Psoas muscle (tissue), 8 donors: Measurements from ENCODE around the gene SEPTIN8. TPM values are rescaled to one million over a fixed set of nuclear protein-coding genes. Genes with fewer than 3 reads are reported as not detected.

Experiments
- ATAC-seq, 4 donors: fragments of 200-7000 bp; cut with Tn5 transposase; one replicate each; pipeline ENCODE4 v1.9.1; 2020; ENCODE audit warnings: moderate library complexity in 3 of 4, mild to moderate bottlenecking in 2 of 4
- DNase-seq, 2 donors: peaks; one replicate each; pipeline ENCODE4 v3.0.0-alpha.2; 2020
- H3K27ac ChIP-seq: fragments of 200-600 bp; one replicate; pipeline ENCODE4 v1.8.0; 2022
- H3K27me3 ChIP-seq, 3 donors: fragments of 200-600 bp in 1 of 3; one replicate each; pipeline versions ENCODE4 v1.6.1 to v1.8.0; 2013 to 2022; ENCODE audit warnings: low read length in 2 of 3, mild to moderate bottlenecking in 2 of 3, moderate library complexity in 1 of 3; ENCODE audit not compliant: insufficient read depth in 3 of 3
- H3K36me3 ChIP-seq, 2 donors: fragments of 200-600 bp in 1 of 2; one replicate each; pipeline versions ENCODE4 v1.6.1 to v1.8.0; 2013 to 2022; ENCODE audit warnings: low read depth in 1 of 2, mild to moderate bottlenecking in 1 of 2, moderate library complexity in 1 of 2; ENCODE audit not compliant: insufficient read depth in 1 of 2
- H3K4me1 ChIP-seq: fragments of 200-600 bp; one replicate; pipeline ENCODE4 v1.8.0; 2022
- H3K4me3 ChIP-seq: fragments of 200-600 bp; one replicate; pipeline ENCODE4 v1.8.0; 2022; ENCODE audit warnings: mild to moderate bottlenecking
- H3K9me3 ChIP-seq: fragments of 200-600 bp; one replicate; pipeline ENCODE4 v1.8.0; 2022
- CTCF ChIP-seq: fragments of 200-600 bp; IDR thresholded peaks from one replicate; pipeline ENCODE4 v1.8.0; 2022; ENCODE audit warnings: antibody characterized with exemption
- WGBS, 3 donors: extraction: QIAGEN DNeasy Blood & Tissue Kit; methylation state at CpG; one replicate each; pipeline versions ENCODE4 v1.1.6 to v1.1.7; 2013; 5-methylcytosine and 5-hydroxymethylcytosine counted together
- intact Hi-C, 2 donors: fragments of 100-400 bp; cut with DNase I; formaldehyde crosslinking; loops; one replicate each; pipeline versions ENCODE4 v1.11.0 to v1.14.2; 2022
- polyA plus RNA-seq, 3 donors: library from polyadenylated mRNA; stranded (reverse); fragments of 200-250 nt; gene quantifications; one replicate each; pipeline ENCODE4 v1.2.3, GENCODE V29; 2013
- total RNA-seq, 4 donors: library from RNA; stranded (reverse); fragmentation: NEBNext Ultra II Directional in 2 of 4; extraction: Animal tissue kit (Norgen Biotek cat#: 25700) in 2 of 4; gene quantifications; one replicate each; pipeline versions ENCODE4 v1.2.1 to v1.2.4, GENCODE V29; 2021 to 2023
- donor health status: healthy with polysubstance abuse.
- donor health status: DM: no; HTN: no; CAD: no; lungs with moderate emphysema.
- donor health status: Bipolar disorder and iron deficiency.
- donor health status: healthy.
- donor health status: DM: yes; HTN: yes; CAD: no.
- donor health status: DM: no; HTN: no; CAD: no.
- donor health status: DM: no; HTN: no; CAD: no.
- donor health status: DM: yes; HTN: yes; CAD: no.

Gene SEPTIN8
- total and polyA plus RNA-seq, 7 donors: 3.8 to 13.1 (median 9.2) TPM

GRCh38 chr5:132704875-132705274 is 72.2 kb downstream of the SEPTIN8 start:
- H3K27me3 ChIP-seq: no peaks in the 10 kb centered on the region
- WGBS, 3 donors: 96 to 98% (median 98%) methylated on average over 1 of the region's 1 CpG
- intact Hi-C loops: no loop called here
- TF ChIP-seq CTCF: no peak
- H3K4me3 ChIP-seq: no peak overlapping the region
- DNase-seq (no peak), ATAC-seq (no peak)
- no peaks in the 10 kb centered on the region for H3K4me1 ChIP-seq
- H3K36me3 ChIP-seq: peaks cover 0 to 40% of the 10 kb centered on the region in 2 donors
- no peak overlapping the region for H3K27ac ChIP-seq
- no peaks in the 10 kb centered on the region for H3K9me3 ChIP-seq

Other genes starting within 250 kb of the SEPTIN8 start
- not detected for gene IL5, start 233.7 kb downstream of the SEPTIN8 start, total RNA-seq
- not detected for gene IL5, start 233.7 kb downstream of the SEPTIN8 start, polyA plus RNA-seq
- gene RAD50, start 220.3 kb downstream of the SEPTIN8 start, total RNA-seq: 10 to 100 TPM; 28.5 to 35.9 (median 30.1) TPM
- 10 to 100 TPM in 1 of 3 donors, 1 to 10 TPM in 2; 6.8 to 22.1 (median 9.9) TPM for gene RAD50, start 220.3 kb downstream of the SEPTIN8 start, polyA plus RNA-seq
- not detected for gene IL13, start 119.1 kb downstream of the SEPTIN8 start, total RNA-seq
- gene IL13, start 119.1 kb downstream of the SEPTIN8 start, polyA plus RNA-seq: not detected
- not detected for gene IL4, start 103.2 kb downstream of the SEPTIN8 start, total RNA-seq
- not detected for gene IL4, start 103.2 kb downstream of the SEPTIN8 start, polyA plus RNA-seq
- gene KIF3A, start 39.7 kb downstream of the SEPTIN8 start, total RNA-seq: 1 to 10 TPM; 3.6 to 5.8 (median 4.8) TPM
- gene KIF3A, start 39.7 kb downstream of the SEPTIN8 start, polyA plus RNA-seq: 1 to 10 TPM; 2.5 to 8.0 (median 2.9) TPM
- gene CCNI2, start 29.8 kb downstream of the SEPTIN8 start, total RNA-seq: not detected
- not detected for gene CCNI2, start 29.8 kb downstream of the SEPTIN8 start, polyA plus RNA-seq
- not detected for gene SOWAHA, start 36.1 kb upstream of the SEPTIN8 start, total RNA-seq
- under 1 TPM in 2 of 3 donors, not detected in 1; 0.01 to 0.06 TPM for gene SOWAHA, start 36.1 kb upstream of the SEPTIN8 start, polyA plus RNA-seq
- 1 to 10 TPM; 1.5 to 2.3 (median 1.9) TPM for gene SHROOM1, start 53.4 kb upstream of the SEPTIN8 start, total RNA-seq
- 1 to 10 TPM in 2 of 3 donors, under 1 TPM in 1; 0.66 to 1.5 (median 1.1) TPM for gene SHROOM1, start 53.4 kb upstream of the SEPTIN8 start, polyA plus RNA-seq
- gene GDF9, start 89.2 kb upstream of the SEPTIN8 start, total RNA-seq: 1 to 10 TPM in 1 of 4 donors, under 1 TPM in 3; 0.57 to 1.2 (median 0.78) TPM
- gene GDF9, start 89.2 kb upstream of the SEPTIN8 start, polyA plus RNA-seq: 1 to 10 TPM in 1 of 3 donors, under 1 TPM in 2; 0.07 to 1.2 (median 0.17) TPM
- gene UQCRQ, start 89.4 kb upstream of the SEPTIN8 start, total RNA-seq: 100 to 1,000 TPM; 696 to 985 (median 915) TPM
- gene UQCRQ, start 89.4 kb upstream of the SEPTIN8 start, polyA plus RNA-seq: 100 to 1,000 TPM; 649 to 919 (median 760) TPM
- 1 to 10 TPM in 1 of 4 donors, under 1 TPM in 3; 0.51 to 1.1 (median 0.76) TPM for gene LEAP2, start 96.4 kb upstream of the SEPTIN8 start, total RNA-seq
- gene LEAP2, start 96.4 kb upstream of the SEPTIN8 start, polyA plus RNA-seq: 1 to 10 TPM in 2 of 3 donors, under 1 TPM in 1; 0.70 to 2.7 (median 2.4) TPM
- gene AFF4, start 186.4 kb upstream of the SEPTIN8 start, total RNA-seq: 10 to 100 TPM; 49.6 to 68.2 (median 58.9) TPM
- 10 to 100 TPM in 2 of 3 donors, 1 to 10 TPM in 1; 9.7 to 23.3 (median 10.0) TPM for gene AFF4, start 186.4 kb upstream of the SEPTIN8 start, polyA plus RNA-seq
- gene ZCCHC10, start 249.3 kb upstream of the SEPTIN8 start, total RNA-seq: 10 to 100 TPM; 19.6 to 26.7 (median 20.8) TPM
- 10 to 100 TPM; 13.6 to 32.5 (median 17.0) TPM for gene ZCCHC10, start 249.3 kb upstream of the SEPTIN8 start, polyA plus RNA-seq